Choroid plexus epithelial cell (primary cell): ENCODE data around the gene SELP.

ENCODE experiments used
- DNase-seq: peaks from one replicate; pipeline ENCODE4 v3.0.0-alpha.2; 2010; ENCODE audit warnings: low read depth
- H3K4me3 ChIP-seq: 2 replicates; pipeline ENCODE4 v1.5.1; 2011; ENCODE audit warnings: low read depth, mild to moderate bottlenecking, control low read depth, low read length, moderate library complexity
- TF ChIP-seq, protein P1 (sequence below): conservative IDR thresholded peaks from 2 replicates; pipeline ENCODE4 v1.5.1; 2011; ENCODE audit warnings: low read depth, mild to moderate bottlenecking, control low read depth, inconsistent platforms, low read length, moderate library complexity

SELP gene

DNA sequence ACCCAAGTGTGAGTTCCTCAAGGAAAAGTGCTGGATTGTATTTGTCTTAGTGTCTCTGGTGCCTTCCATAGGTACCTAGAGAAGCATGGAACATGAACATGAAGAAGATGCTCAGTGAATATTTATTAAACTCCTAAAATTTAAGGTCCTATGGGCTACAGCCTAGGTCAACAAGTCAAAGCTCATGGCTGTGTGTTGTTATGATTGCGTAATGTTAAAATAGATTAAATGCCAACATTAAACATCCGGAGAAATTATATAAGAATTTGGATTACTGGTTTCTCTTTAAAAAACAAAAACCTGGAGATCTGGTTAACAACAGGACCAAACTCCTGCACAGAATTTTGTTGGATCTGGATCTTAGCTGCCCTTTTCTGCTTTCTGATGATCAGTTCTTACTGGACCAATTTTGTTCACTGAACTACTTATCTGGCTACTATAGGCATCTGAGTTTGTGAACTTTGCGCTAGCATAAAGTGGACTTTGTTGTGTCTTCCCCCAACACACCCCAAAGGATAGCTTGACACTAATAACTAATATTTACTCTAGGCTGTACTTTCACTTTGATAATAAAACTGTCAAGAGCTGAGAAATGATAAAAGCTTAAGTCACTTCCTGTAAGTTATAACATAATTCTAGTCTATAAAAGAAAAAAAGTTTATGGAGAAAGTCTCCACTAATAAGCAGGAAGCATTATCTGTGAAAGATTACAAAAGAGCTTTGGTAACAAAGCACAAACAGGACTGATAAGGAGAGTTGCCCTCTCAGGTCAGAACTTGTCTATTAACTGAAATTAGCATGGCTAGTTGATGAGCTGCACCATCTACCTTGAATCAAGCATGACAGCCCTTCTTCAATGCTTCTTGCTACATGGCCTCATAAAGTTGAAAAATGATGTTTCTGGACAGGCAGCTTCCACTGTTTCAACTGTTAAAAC lies 64.3 kb downstream of the SELP start:
- no peak overlapping the region for H3K4me3 ChIP-seq
- no peak for DNase-seq
- TF ChIP-seq, protein P1, sequence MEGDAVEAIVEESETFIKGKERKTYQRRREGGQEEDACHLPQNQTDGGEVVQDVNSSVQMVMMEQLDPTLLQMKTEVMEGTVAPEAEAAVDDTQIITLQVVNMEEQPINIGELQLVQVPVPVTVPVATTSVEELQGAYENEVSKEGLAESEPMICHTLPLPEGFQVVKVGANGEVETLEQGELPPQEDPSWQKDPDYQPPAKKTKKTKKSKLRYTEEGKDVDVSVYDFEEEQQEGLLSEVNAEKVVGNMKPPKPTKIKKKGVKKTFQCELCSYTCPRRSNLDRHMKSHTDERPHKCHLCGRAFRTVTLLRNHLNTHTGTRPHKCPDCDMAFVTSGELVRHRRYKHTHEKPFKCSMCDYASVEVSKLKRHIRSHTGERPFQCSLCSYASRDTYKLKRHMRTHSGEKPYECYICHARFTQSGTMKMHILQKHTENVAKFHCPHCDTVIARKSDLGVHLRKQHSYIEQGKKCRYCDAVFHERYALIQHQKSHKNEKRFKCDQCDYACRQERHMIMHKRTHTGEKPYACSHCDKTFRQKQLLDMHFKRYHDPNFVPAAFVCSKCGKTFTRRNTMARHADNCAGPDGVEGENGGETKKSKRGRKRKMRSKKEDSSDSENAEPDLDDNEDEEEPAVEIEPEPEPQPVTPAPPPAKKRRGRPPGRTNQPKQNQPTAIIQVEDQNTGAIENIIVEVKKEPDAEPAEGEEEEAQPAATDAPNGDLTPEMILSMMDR = no peak

- TF ChIP-seq, protein P1 = no peak
- H3K4me3 ChIP-seq = no peak overlapping the region
- no peak for DNase-seq
Measured at GRCh38 chr1:169563650-169564049, 66.3 kb downstream of the SELP start.

GRCh38 chr1:169563019-169563615 lies 66.8 kb downstream of the SELP start:
- H3K4me3 ChIP-seq = no peak overlapping the region
- TF ChIP-seq, protein P1 = no peak
- no peak for DNase-seq

DNA sequence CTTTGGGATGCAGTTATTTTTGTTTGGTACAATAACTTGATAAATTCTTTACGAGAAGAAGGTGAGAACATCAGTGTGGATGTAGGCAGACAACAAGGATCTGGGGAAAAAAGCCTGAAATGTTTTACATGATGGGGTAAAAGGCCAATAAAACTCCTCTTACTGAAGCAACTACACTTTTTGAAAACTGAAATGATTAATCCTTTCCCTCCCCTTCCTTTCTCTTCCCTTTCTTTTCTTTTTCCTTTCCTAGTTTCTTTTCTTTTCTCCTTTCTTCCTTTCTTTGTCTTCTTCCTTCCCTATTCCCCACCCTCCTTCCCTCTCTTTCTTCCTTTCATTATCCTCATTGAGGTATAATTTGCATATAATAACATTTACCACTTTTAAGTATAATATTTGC lies 68.2 kb downstream of the SELP start:
- H3K4me3 ChIP-seq = no peak overlapping the region
- DNase-seq = no peak
- TF ChIP-seq, protein P1 = no peak

GRCh38 chr1:169557131-169557530 lies 72.8 kb downstream of the SELP start:
- TF ChIP-seq, protein P1 = no peak
- H3K4me3 ChIP-seq = no peak overlapping the region
- DNase-seq = no peak

DNA sequence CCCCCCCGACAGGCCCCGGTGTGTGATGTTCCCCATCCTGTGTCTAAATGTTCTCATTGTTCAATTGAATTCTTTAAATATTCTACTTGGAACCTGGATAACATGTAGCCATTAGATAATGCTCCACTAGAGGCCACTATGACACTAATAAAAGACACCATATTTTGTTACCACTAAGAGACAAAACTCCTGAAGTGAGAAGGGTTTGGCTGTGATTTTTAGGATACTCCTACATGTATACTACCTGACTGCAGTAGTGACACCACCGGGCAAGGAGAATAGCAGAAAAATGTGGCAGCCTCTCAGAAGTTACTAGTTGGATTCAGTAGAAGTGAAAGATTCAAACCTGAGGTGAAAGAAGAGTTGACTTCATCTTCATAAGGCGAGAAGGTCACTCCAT lies 79.6 kb downstream of the SELP start:
- no peak overlapping the region for H3K4me3 ChIP-seq
- peak; percentile 70 for DNase-seq
- TF ChIP-seq, protein P1 = peak; percentile 52
